Sigmoid colon (tissue), 4 donors: ENCODE measurements around the gene COCH.

Experiments used
- CTCF ChIP-seq, 4 experiments: fragments of 450-650 bp in 3 of 4; fragments of 200-600 bp in 1 of 4; IDR thresholded peaks; one replicate each; pipeline ENCODE4 v1.5.1; 2016 to 2019; ENCODE audit warnings: antibody characterized with exemption in 4 of 4, mild to moderate bottlenecking in 3 of 4, moderate library complexity in 2 of 4
- EP300 ChIP-seq, 4 donors: sonication (generic); formaldehyde crosslinking; IDR thresholded peaks; one replicate each; pipeline ENCODE4 v1.6.1; 2017; ENCODE audit warnings: antibody characterized with exemption in 4 of 4
- POLR2A ChIP-seq, 2 donors: fragments of 450-650 bp; IDR thresholded peaks; one replicate each; pipeline ENCODE4 v1.6.1; 2016; ENCODE audit warnings: antibody characterized with exemption in 2 of 2, mild to moderate bottlenecking in 2 of 2, moderate library complexity in 2 of 2
- POLR2AphosphoS5 ChIP-seq, 4 donors: sonication (generic); formaldehyde crosslinking; IDR thresholded peaks; one replicate each; pipeline ENCODE4 v1.6.1; 2017; ENCODE audit warnings: antibody characterized with exemption in 4 of 4

- no peak for TF ChIP-seq CTCF (IDR thresholded peaks at IDR 0.05)
- no peak for TF ChIP-seq POLR2AphosphoS5 (IDR thresholded peaks at IDR 0.05)
- TF ChIP-seq POLR2A (IDR thresholded peaks at IDR 0.05), result no peak
- no peak for TF ChIP-seq EP300 (IDR thresholded peaks at IDR 0.05)
These were observed 33.3 kb downstream of the COCH start for GRCh38 chr14:30907659-30908057.
